Islet precursor cell (in vitro differentiated cells): ENCODE data around the gene PACS1.
"Not testable (repeated sequence)": the region's sequence is repeated elsewhere in the genome, so short reads cannot be mapped to it uniquely, and the experiment has no call there.

Experiments
- DNase-seq: peaks from one replicate; pipeline ENCODE4 v3.0.0-alpha.2; 2018

Gene PACS1

DNA sequence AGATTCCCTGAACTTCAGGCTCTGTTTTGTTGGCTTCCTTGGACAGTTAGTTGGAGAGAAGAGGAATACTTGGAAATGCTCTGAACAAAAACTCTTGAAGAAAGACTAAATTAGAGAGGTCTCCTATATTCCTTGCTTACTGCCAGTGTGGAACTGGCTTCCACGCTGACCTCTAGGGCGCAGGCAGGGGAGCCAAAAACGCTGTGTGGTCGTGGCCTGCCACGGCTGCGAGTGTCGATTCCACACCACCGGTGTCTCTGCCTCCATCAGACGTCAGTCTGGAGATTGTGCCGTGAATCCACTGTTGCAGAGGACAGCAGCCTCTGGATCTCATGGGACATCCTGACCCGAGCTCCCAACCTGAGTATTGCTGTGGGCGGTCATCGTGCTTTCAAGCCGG, 160.9 kb downstream of the PACS1 start:
- DNase-seq = no peak

DNA sequence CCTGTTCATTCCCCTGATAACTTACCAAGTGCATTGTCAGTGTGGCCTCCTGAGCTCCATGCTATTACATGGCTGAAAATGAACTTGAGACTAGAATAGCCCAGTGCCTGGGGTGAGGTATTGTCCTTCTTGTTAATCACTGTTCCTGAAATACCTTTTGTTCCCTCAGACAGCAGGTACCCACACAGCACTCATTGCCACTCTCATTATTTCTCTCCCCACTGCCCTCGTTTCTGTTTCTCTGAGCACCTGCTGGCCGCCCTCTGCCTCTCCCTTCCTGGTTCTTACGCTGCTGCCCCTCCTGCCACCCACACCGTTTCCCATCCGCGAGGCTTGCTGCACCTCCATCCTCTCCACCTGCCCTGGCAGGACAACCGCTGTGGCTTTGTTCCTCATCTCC, 161.5 kb downstream of the PACS1 start:
- DNase-seq = no peak

DNA sequence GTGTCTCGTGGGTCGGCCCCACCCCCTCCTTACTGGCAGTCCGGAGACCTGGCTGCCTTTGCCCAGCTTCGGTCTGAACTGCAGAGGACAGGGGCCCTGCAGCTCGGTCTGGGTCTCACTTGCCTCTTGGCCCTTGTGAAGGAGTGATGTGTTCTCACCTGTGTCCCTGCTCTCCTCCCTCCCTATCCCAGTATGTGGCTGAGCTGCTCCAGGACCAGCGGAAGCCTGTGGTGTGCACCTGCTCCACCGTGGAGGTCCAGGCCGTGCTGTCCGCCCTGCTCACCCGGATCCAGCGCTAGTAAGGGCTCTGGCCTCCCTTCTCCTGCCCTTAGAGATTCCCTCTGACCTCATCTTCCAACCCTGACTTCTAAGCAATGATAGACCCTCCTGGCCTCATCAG, 162.7 kb downstream of the PACS1 start:
- no peak for DNase-seq

DNA sequence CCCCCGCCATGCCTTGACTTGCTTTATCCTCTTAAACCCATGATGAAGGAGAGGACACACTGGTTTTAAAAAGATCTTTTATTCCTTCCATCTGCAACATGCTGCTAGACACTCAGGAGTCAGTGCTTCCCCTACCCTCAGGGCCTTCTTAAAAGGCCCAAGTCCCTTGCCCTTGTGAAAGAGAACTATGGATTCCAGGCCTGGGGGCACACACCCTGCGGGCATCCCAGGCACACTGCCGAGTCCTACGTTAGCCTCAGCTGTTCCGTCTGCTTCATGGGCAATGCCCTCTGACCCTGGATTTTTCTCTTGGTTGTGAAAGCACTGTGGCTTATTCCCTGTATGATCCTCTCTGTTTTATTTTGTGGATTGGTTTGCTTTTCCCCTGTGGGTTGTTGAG, 163.2 kb downstream of the PACS1 start:
- DNase-seq = no peak

DNA sequence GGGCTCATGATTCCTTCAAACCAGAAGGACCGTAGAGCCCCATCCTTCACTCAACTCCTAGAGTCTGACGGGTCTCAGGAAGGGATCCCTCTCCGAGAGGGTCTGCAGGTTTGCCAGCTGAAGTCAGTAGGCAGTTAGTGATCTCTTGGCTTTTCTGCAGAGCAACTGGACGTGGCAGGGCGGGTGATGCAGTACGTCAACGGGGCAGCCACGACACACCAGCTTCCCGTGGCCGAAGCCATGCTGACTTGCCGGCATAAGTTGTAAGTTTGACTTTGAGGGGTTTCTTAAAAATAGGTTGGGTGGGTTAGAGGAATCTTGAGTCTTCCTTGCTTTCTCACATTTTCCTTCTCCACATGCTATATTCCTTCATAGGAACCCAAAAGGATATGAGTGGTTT, 165.1 kb downstream of the PACS1 start:
- DNase-seq = no peak

DNA sequence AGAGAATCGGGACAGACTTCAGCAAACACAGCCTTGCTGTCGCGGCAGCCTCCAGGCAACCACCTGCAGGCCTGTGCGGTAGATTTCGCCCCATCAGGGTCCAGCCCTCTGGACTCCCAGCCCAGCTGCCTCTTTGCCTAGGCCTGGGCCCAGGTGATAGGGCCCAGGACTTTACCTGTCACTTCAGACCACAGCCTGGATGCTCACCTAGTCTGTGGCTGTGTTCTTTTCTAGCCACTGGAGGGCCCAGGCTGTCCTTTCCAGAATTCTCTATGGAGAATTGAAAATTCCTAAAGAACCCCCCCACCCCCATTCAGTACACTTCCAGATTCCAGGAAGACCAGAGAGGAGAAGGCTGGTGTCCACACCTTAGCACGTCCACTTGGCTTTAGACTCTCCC, 167.8 kb downstream of the PACS1 start:
- no peak for DNase-seq

DNA sequence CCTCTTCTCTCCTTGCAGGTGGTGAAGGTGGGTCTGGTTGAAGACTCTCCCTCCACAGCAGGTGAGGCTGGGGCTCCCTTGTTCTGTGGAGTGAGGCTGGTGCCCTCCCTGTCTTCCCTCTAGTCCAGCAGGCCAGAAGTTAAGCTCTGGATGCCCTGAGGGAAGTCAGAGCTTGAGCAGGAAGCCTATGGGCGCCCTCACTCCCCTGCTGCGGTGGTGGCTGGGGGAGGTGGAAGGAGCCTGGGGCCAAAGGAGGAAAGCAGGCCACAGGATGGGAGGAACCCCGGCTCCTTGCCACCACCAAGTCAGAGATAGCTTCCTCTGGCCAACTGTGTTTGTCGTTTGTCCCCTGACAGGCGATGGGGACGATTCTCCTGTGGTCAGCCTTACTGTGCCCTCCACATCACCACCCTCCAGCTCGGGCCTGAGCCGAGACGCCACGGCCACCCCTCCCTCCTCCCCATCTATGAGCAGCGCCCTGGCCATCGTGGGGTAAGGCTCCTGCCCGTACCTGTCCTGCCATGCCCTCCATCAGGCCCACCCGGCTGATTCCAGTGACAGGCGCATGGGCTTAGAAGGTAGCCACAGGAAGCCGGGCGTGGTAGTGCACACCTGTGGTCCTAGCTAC, 168.8 kb downstream of the PACS1 start:
- DNase-seq = no peak

DNA sequence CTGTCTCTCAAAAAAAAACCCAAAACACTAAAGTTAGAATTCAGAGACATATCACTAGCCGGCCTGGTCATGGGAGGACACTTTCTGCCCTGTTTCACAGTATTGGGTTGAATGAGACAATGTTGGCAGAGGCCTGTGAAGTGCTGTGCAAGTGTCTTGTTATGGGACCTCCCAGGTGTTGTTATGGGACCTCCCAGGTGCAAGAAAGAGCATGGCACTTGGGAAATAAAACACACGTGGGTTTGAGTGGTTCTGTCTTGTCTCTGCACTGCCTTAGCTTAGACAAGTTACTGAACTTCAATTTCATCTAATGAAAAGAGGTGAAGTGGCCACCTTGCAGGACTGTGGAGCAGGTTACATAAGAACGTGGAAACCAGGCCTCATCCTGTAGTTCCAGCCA, 169.4 kb downstream of the PACS1 start:
- DNase-seq = no peak

DNA sequence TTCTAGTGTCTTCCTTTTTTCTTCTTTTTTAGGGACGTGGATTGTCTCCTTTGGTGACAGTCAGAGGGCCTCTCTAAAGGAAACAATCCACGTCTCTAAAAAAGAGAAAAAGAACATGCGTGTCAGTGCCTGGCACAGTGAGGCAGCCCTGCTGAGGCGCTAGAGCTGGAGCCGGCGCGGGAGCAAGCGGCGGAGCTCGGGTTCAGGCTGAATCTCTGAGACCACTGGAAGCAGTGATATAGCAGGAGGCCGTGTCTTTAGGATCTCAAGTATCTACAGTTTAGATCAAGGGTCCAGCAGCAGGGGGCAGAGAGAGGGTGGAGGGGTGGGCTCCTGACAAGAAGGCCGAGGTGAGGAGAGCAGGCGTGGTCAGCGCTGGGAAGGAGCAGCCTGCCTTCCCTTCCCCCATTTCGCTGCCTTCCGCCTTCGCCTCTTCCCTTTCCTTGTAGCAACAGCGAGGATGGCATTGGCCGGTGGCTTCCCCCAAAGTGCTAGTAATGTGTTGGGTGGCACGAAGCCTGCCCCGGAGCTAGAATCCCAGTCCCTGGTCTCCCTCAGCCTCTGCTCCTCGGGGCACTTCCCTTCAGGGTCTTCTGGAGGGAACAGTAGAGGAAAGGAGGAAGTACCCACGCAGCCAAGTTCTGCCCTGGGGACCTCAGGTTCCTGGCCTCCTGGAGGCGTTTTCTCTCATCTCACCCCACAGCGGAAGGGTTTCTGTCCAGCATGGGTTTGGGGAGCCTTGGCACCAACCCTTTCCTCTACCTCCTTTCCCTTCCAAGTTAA, 170.1 kb downstream of the PACS1 start:
- DNase-seq = no peak

DNA sequence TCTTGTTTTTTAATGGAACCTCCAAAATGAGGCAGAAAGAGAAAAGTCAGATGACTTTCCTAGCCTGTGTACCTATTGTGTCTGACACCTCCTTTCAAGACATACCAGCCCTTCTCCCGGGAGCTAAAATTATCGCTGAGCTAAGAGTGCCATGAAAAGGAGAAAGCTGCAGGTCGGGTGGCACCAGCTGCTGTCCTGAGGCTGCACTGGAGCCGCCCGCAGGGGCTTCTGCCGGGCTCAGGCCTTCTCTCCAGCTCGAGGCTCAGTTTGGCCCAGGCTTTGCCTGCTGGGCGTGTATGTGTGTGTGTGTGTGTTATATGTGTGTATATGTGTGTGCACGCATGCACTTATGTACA, 170.7 kb downstream of the PACS1 start:
- no peak for DNase-seq

DNA sequence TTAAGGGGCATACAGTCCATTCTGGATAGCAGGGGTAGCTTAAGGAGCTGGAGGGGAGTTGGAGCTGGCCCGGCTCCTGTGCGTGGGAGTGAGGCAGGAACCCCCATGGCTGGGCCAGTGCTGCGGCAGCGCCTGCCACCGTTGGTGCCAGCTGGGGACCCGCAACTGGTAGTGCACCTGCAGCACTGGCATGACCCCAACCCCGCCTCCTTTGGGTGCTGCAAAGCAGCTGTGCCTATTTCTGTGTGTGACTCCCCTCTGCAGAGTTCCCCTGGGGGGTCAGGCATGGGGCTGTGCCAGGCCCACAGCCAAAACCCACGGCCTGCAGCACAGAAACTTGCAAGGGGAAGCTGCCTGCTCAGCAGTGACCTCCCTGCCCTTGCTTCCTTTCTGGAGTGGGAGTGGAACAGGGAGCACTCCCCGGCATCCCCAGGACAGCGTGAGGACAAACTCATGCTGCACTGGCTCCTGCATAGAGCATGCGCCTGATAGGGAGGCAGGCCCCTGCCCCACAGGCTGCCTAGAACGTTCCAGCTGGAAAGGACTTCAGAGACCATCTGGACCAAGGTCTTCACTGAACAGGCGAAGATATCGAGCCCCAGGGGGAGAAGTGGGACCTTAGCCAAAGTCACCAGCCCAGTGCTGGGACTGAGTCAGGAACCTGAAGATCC, 172.2 kb downstream of the PACS1 start:
- no peak for DNase-seq

DNA sequence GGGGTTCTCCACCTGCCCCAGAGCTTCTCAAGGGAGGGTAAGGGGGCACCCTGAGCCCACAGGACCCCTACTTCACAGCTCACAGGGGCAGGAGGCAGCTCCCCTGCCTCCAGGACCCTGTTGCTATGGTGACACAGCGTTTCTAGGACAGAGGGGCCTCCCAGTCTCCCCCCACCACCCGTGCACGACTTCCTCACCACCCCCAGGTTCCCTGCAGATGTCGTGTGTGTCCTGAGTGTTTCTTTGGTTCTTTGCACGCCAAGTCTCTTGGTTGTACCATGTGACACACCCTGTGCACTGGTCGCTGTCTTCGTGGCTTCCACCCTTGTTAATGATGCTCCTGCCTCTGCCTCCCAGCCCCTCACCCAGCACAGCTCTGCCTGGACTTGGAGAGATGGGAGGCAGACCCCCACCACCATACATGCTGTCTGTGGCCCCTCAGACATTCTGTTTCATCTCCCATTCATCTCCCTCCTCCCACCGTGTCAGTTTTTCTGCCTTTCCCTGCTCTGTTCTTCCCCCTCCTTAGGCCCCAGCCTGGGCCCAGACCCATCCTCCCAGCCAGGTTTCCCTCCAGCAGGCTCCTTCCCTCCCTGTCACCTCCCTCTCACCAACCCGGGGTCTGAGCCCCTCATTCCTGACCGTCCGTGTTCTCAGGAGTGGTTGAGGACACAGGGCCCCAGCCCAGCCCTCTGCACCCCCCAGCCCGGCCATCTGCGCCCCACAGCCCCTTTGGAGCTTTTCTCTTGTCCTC, 173.9 kb downstream of the PACS1 start:
- DNase-seq = no peak

DNA sequence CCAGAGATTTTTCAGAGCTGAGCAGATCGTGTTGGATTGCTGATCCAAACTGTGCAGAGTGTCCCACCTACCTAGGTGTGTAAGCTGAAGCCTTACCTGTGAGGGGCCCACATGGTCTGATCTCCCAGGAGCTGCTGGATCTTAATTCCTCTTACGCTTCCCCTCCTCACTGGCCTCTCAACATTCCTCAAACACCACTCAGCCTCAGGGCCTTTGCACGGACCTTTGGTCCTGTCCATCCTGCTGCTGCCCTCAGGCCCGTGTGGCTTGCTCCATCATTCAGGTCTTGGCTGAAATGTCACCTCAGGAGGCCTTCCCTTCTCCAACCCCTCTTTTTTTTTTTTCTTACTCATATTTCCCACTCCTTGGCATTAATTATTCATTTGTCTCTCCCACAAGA, 177.2 kb downstream of the PACS1 start:
- DNase-seq = no peak

DNA sequence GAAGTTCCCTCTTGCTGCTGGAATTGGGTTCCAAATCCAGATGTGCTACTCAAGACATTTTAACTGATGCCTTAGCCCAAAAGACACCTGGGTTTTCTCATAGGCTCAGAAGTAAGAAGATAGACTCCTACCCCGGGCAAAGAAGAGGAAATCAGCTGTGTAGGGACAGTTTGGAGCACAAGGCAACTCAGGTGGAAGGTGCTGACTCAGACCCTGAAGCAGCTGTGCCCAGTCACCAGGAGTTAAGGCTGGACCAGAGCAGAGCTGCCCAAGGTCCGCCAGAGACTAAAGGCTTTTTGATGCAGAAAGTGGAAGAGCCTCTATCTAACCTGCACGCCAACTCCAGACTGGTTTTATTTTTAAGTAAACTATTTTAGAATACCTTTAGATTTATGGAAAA, 177.7 kb downstream of the PACS1 start:
- DNase-seq = no peak

DNA sequence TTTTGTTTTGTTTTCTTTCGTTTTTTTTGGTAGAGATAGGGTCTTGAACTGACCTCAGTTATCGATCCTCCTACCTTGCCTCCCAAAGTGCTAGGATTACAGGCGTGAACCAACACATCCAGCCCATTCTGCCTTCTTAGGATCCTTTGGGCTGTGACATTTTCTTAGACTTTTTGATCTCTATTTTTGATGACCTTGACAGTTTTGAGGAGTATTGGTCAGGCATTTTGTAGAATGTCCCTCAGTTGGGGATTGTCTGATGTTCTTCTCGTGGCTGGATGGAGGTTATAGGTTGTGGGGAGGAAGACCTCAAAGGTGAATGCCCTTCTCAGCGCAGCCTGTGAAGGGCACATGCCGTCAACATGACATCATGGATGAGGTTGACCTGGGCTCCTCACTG, 178.8 kb downstream of the PACS1 start:
- no peak for DNase-seq

DNA sequence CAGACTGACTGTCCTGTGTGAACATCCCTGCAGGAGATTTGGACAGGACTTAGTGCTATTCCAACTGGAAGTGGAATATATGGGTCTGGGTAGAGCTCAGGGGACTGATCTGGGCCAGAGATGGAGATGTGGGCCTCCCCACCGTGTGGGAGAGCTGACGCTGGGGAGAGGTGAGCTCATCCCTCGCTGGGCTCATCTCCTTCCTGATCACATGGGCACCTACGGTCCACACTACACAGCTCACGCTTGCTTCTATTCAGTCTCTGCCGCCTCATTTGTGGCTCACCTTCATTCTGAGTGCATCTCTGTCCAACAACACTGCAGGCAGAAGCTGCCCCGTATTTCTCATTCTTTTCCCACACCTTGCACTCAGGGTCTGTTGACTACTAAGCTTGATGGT, 181.7 kb downstream of the PACS1 start:
- no peak for DNase-seq

DNA sequence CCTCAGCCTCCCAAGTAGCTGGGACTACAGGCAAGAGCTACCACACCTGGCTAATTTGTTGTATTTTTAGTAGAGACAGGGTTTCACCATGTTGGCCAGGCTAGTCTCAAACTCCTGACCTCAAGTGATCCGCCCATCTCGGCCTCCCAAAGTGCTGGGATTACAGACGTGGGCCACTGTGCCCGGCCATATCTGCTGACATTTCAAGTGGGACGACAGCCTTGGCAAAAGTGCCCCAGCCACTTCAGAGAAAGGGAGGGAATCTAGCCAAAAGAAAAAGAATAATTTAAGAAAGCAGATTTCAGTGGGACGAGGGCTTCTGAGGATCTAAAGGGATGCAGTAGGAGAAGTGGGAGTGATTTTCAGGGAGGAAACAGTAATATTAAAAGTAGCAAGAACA, 183.0 kb downstream of the PACS1 start:
- not testable (repeated sequence) for DNase-seq

DNA sequence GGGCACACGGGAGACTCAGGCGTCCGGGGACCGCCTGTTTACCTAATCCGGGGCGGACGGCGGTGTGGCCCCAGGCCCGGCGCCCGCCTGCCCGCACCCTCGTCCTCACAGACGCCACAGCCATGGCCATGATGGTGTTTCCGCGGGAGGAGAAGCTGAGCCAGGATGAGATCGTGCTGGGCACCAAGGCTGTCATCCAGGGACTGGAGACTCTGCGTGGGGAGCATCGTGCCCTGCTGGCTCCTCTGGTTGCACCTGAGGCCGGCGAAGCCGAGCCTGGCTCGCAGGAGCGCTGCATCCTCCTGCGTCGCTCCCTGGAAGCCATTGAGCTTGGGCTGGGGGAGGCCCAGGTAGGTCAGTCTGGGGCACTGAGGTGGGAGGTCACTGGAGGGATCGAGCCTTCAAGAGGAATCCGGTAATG, 188.4 kb downstream of the PACS1 start:
- no peak for DNase-seq

DNA sequence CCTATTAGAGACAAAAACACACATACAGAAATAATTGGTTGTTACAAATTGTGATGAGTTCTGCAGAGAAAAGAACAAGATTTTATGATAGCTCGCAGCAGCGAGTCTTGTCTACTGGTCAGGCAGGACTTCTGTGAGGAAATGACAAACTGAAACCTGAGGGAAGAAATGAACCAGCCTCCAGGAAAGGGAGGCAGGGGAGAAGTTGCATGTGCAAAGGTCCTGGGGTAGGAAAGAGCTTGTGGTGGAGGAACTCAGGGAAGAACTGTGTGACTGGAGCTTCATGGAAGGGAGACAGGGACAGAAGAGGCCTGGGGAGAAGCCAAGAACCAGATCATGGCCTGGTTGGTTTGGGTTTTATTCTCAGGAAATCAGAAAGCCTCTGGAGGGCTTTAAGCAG, 189.2 kb downstream of the PACS1 start:
- no peak for DNase-seq

DNA sequence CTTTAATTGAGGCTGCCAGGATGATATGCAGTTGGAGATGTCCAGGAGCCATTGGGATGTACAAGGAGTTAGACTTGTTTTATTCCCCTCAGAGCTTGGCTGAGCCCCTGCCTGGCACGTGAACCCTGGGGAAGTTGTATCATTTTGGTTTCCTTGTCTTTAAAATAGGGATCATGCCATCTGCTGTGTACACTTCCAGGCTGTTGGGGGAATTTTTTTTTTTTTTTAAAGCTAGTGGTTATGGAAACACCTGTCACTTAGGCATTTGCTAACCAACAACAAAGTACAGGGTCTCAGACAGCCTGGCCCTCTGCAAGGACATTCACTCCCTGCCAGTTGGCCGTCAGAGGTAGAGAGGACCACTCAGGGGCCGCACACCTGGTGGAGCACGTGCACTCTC, 189.9 kb downstream of the PACS1 start:
- no peak for DNase-seq

DNA sequence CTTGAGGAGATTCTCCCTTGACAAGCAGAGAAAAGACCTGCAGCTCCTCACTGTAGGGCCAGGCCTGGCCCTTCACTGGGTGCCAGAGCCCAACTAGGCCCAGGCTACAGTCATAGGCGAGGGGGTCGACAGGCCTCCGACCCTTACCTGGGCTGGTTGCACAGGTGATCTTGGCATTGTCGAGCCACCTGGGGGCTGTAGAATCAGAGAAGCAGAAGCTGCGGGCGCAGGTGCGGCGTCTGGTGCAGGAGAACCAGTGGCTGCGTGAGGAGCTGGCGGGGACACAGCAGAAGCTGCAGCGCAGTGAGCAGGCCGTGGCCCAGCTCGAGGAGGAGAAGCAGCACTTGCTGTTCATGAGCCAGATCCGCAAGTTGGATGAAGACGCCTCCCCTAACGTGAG, 191.5 kb downstream of the PACS1 start:
- no peak for DNase-seq

DNA sequence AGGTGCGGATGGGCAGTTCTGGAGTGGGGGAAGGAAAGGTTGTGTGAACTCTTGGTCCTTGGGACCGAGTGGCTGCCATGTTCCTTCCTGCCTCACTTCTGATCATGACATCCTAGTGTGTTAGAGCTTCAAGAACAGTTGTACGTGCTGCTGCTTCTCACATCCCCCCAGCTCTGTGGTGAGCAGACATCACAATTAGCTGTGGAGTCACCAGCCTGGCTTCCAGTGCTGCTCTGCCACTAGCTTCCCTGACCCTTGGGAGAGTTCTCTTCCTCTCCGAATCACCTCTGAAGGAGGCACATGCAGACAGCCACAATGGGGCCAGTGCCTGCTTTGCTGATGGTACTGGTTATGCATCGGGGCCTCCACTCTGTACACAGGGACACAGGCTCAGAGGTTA, 192.1 kb downstream of the PACS1 start:
- DNase-seq = no peak

DNA sequence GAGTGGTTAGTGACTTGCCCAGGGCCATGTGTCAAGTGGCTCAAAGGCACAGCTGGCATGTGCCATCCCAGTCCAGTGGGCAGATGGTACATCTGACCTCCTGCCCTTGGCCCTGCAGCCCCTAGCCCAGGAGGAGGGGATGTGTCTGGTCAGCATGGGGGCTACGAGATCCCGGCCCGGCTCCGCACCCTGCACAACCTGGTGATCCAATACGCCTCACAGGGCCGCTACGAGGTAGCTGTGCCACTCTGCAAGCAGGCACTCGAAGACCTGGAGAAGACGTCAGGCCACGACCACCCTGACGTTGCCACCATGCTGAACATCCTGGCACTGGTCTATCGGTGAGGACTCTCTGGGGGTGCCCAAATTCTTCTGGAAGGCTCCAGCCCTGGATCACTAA, 192.6 kb downstream of the PACS1 start:
- no peak for DNase-seq

DNA sequence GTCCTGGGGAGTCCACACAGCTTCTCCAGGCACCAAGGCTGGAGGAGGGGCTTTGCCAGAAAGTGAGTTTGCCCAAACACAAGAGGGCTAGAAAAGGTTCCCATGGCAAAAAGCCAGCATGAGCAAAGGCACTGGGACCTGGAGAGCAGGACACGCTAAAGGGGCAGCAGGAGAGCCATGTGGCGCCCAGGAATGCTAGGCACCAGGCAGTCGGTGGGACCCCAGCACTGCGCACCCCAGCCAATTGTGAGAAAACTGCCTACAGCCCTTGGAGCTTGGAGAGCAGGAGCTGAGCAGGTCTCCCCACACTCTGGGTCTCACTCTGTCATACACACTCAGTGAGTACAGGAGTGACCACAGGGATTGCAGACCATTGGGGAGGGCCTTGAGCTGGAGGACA, 193.2 kb downstream of the PACS1 start:
- DNase-seq = no peak
